NCI-H1694 treated with DMSO at 0.1 percent for 48 hours (cell line): Measurements from ENCODE around the gene PRMT1.

Experiments used
- DNase-seq: peaks from one replicate; lab custom pipeline; 2025; lab: John Stamatoyannopoulos, UW

The PRMT1 gene

GRCh38 chr19:49651029-49651819 lies 25.8 kb upstream of the PRMT1 start:
- DNase-seq = no peak

GRCh38 chr19:49651820-49652550 lies 25.1 kb upstream of the PRMT1 start:
- DNase-seq = no peak

GRCh38 chr19:49652551-49653465 lies 24.3 kb upstream of the PRMT1 start:
- no peak for DNase-seq

GRCh38 chr19:49653466-49653806 lies 23.6 kb upstream of the PRMT1 start:
- no peak for DNase-seq

GRCh38 chr19:49654581-49654980 lies 22.5 kb upstream of the PRMT1 start:
- DNase-seq = no peak

- no peak for DNase-seq
These were observed 21.3 kb upstream of the PRMT1 start for GRCh38 chr19:49655570-49656455.

GRCh38 chr19:49656456-49657109 lies 20.5 kb upstream of the PRMT1 start:
- no peak for DNase-seq

GRCh38 chr19:49657493-49658138 lies 19.5 kb upstream of the PRMT1 start:
- no peak for DNase-seq

GRCh38 chr19:49658139-49658517 lies 18.9 kb upstream of the PRMT1 start:
- no peak for DNase-seq

- DNase-seq = no peak
These were observed 18.3 kb upstream of the PRMT1 start for GRCh38 chr19:49658566-49659442.

- DNase-seq = no peak
These were observed 16.6 kb upstream of the PRMT1 start for GRCh38 chr19:49660338-49660961.

GRCh38 chr19:49662011-49662410 lies 15.1 kb upstream of the PRMT1 start:
- DNase-seq = no peak

GRCh38 chr19:49663224-49663623 lies 13.8 kb upstream of the PRMT1 start:
- DNase-seq = no peak

- DNase-seq = peak; percentile 52
These were observed 12.7 kb upstream of the PRMT1 start for GRCh38 chr19:49664171-49665035.

- no peak for DNase-seq
These were observed 12.1 kb upstream of the PRMT1 start for GRCh38 chr19:49665036-49665350.

- DNase-seq = peak; percentile 85
These were observed 11.5 kb upstream of the PRMT1 start, which contains the start of the genes BCL2L12 and IRF3 for GRCh38 chr19:49665351-49666119. Gene BCL2L12, plus strand, starts transcription at chr19:49665933. Its CDS starts 760 bp downstream, at chr19:49666693. Gene IRF3, minus strand, starts transcription at chr19:49665857. Its CDS starts 1,019 bp downstream, at chr19:49664838.

- no peak for DNase-seq
These were observed 11.0 kb upstream of the PRMT1 start for GRCh38 chr19:49666120-49666444.
